Stimulated activated CD8-positive, alpha-beta memory T cell treated with anti-CD3 and anti-CD28 coated beads, Interleukin-7, amount 100 ng/mL, for 4 hours (primary cell): Measurements from ENCODE around the gene MCM5.
"Not testable (repeated sequence)": the region's sequence is repeated elsewhere in the genome, so short reads cannot be mapped to it uniquely, and the experiment has no call there.

Experiments used
- DNase-seq, 2 donors: peaks; one replicate each; pipeline ENCODE4 v3.0.0-alpha.2; 2020; ENCODE audit warnings: low read depth in 2 of 2

MCM5 gene

DNA sequence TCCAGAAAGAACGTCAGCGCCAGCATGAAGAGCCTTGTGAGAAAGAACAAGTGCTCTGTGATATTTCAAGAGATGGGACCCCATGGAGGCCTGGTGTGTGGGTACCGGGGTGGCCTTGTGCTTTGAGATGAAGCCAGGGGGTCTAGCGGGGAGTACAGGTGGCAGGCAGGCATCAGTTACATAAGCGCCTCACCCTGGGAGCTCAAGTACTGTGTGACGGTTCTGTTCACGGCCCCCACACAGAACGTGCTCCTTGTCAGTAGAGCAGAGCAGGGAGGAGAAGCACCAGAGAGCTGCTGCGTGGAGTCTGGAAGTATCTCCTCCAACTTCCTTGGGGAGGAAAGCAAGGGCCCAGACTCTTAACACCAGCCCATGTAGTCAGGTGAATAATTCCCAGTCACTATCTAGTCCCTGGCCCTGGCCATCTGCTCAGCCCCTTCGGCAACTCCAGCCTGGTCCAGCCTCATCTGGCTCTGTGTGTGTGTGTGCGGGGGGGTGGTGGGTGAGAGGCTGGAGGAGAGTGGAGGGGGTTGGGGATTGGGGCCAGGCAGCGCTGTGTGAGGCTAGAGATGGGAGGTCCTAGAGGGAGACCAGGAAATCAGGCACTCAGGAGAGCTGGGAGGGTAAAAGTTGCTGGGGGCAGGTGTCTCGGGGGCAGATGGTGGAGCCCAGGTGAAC, 32.4 kb downstream of the MCM5 start:
- no peak for DNase-seq

DNA sequence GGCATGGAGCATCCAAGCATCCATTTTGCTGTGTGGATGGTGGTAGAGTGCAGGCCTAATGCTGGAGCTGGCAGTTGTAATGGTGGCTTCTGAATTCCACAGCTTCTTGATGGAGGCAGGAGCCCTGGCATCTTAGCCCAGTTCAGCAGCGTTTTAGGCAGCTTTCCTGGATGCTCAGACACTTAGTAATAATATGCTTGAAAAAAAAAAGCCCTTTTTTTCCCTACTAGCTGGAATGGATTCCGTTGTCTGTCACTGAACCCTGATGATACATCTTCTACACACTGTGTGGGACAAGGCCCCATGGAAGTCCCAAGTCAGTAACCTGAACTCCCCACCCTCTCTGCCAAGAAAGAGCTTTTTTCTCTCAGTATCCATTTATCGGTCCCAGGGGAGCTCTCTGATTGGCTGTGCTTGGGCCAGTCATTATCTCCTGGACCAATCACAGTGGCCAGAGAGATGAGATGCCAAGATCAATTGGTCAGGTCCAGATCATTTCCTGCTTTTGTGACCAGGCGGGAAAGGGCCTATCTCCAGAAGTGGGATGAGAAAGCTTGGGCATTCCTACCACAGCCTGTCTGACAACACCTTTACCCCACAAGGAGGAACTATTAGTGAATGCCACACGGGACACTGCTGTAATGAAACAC, 34.2 kb downstream of the MCM5 start:
- no peak for DNase-seq

GRCh38 chr22:35435201-35435740, 35.3 kb downstream of the MCM5 start:
- no peak for DNase-seq

DNA sequence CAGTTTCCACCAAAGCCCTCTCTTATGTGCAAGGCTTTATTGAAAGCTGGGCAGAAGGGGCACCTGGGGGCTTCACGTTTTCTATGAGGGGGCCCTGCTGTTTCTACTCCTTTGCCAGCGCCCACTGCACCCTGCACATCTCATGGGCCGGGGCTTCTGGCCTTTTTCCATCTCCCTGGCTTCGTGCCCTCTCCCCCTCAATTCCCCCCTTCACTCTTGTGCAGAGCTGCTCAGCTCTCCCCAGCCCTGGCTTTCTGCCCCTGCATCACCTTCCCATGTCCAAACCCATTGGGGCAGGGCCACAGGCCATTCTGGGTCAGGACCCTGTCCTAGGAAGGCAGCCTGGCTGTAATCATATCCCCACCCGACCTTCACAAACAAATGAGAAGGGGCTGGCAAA, 36.5 kb downstream of the MCM5 start:
- DNase-seq, result no peak

GRCh38 chr22:35437049-35437448, 37.1 kb downstream of the MCM5 start:
- no peak for DNase-seq

DNA sequence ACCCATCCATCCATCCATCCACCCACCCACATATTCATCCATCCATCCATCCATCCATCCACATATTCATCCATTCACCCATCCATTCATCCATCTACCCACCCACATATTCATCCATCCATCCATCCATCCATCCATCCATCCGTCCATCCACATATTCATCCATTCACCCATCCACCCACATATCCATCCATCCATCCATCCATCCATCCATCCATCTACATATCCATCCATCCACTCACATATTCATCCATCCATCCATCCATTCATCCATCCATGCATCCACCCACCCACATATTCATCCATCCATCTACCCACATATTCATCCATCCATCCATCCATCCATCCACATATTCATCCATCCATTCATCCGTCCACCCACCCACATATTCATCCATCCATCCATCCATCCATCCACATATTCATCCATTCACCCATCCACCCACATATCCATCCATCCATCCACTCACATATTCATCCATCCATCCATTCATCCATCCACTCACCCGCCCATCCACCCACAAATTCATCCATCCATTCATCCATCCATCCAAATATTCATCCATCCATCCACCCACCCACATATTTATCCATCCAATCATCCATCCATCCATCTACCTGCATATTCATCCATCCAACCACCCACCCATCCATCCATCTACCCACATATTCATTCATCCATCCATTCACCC, 38.9 kb downstream of the MCM5 start:
- DNase-seq, result not testable (repeated sequence)

DNA sequence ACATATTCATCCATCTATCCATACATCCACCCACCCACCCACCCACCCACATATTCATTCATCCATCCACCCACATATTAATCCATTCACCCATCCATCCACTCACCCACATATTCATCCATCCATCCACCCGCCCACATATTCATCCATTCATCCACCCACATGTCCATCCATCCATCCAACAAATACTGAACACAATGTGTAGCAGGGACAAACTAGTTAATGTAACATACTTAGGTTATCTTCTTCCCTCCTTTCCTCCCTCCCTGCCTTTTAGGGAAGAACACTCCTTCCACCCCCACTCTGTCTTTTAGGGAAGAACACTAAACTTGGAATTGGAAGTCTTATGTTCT, 39.4 kb downstream of the MCM5 start:
- DNase-seq, result no peak

DNA sequence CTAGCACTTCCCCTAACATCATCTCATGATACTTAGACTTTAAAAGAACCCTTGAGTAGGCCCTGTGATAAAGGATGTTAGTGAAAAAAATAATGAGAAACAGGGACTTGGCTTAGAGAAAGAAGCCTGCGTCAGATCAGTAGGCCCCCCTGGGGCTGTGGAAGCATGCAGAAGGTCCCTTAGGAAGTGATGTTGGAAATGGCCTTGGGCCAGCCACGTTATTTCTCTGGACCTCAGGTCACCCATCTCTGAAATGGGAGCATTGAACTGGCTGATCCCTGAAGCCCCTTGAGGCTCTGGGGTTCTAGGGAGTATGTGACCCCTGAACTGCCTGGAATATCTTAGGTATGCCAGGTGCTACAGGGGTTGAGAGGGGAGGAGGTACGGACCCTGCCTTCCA, 40.2 kb downstream of the MCM5 start:
- no peak for DNase-seq

DNA sequence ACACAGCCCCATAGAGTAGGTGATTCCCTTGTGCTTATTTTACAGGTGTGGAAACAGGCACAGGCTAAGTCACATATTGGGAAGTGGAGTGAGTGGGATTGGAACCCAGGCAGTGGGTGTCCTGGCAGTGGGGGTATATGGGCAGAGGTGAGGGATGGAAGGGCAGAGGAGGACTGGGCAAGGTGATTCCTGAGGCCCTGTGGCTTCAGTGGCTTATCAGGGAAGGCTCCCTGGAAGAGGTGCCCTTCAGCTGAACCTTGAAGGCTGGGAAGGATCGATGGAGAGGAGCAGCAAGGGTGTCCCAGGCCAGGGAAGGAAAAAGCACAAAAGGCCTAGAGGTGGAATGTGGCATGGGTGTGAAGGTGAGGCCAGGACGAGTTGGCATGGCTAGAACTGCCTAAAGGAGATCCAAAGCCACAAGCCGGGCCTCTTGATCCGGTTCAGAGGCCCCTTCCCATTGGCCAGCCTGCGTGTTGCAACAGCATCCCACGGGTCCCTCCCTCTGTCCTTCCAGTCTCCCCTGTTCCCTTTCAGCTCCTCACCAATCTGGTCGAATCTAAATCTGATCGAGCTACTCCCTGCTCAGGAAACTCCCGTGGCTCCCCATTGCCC, 41.7 kb downstream of the MCM5 start:
- no peak for DNase-seq

- no peak for DNase-seq
Measured at GRCh38 chr22:35442471-35442870, 42.5 kb downstream of the MCM5 start.

DNA sequence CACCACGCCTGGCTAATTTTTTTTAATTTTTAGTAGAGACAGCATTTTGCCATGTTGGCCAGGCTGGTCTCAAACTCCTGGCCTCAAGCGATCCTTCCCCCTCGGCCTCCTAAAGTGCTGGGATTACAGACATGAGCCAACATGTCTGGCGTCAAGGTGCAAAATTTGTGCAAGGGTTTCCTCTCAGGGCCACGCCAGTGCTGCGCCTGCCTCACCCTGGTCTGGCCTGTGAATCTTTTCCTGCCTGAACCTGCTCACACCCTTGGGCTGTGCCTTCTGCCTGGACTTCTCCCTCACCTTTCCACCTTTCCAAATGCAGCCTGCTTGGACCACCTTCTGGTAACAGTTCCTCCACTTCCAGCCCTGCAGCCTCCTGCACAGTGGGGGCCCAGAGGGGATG, 43.4 kb downstream of the MCM5 start:
- no peak for DNase-seq

GRCh38 chr22:35443790-35444684, 44.1 kb downstream of the MCM5 start:
- no peak for DNase-seq

- DNase-seq, result no peak
Measured at GRCh38 chr22:35444685-35445399, 44.9 kb downstream of the MCM5 start.

GRCh38 chr22:35445933-35446332, 46.0 kb downstream of the MCM5 start:
- DNase-seq, result no peak

DNA sequence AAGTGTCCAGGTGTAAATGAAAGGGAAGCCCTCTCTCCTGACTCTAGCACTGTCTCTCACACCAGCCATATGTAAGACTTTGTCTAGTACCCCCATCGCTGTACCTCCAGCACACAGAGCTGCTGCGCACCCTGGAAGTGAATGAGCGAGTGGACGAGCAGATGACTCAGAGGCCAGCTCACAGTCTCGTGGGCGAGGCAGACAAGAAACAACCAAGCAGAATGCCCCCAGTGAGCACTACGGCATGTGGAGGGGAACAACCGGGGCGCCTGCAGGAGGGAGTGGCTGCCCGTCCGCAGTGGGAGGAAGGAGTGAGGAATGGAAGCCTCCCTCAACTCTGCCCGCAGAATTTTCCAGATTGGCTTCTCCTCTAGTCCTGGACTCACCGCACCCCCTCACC, 46.4 kb downstream of the MCM5 start:
- no peak for DNase-seq

DNA sequence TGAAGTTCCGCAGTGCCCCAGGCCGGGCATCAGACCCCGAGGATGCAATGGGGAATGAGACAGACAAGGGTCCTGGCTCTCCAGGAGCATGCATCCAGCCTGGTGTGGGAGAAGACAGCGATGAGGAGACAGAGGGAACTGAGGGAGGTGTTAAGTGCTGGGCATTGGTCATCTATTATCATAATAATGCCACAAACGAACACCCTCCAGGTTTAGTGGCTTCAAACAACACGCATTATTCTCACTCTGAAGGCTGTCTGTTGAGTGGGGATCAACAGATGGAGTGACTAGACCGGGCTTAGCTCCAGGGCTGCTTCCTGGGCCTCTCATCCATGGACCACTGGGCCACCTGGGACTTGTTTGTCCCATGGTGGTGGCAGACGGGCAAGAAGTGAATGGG, 48.6 kb downstream of the MCM5 start:
- DNase-seq, result no peak

GRCh38 chr22:35449829-35450689, 50.1 kb downstream of the MCM5 start:
- DNase-seq, result no peak

GRCh38 chr22:35450824-35451569, 51.1 kb downstream of the MCM5 start:
- DNase-seq, result no peak

DNA sequence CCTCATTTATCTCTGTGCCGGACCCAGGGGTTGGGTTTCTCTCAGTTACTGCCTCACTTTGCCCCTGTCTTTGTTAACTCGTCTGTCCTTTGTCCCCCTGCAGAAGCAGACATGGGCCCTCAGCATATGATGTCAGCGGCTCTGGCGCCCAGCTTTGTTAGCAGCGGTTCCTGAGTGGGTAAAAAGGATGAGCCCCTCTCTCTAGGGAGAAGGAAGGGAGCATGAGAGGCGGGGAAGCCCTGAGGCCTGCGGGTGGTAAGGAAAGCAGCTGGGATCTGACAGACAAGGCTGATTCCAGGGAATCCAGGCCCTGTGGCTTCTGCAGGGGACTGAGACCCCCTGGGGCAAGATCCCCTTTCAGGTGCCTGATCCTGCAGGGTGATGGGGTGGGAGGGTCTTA, 51.7 kb downstream of the MCM5 start:
- DNase-seq, result no peak
